K562 (cell line): ENCODE measurements around the gene WWP2. TPM values are rescaled to one million over a fixed set of nuclear protein-coding genes. Genes with fewer than 3 reads are reported as not detected.

Experiments used
- BRD9 ChIP-seq: fragments of 450-650 bp; IDR thresholded peaks from 2 replicates; pipeline ENCODE4 v1.6.1; 2018; ENCODE audit warnings: low read depth; ENCODE audit not compliant: partially characterized antibody
- DEAF1 ChIP-seq: fragments of 450-650 bp; formaldehyde crosslinking; IDR thresholded peaks from 2 replicates; pipeline ENCODE4 v1.4.0; 2020; ENCODE audit warnings: mild to moderate bottlenecking, moderate library complexity
- JUND ChIP-seq, 2 experiments: IDR thresholded peaks; 2 replicates in 1 of 2; 3 replicates in 1 of 2; pipeline ENCODE4 v1.6.1; 2011; ENCODE audit warnings: borderline replicate concordance in 2 of 2, low read depth in 2 of 2, low read length in 2 of 2, improper control_type of control experiment in 1 of 2, missing biosample characterization in 1 of 2, missing genetic modification characterization in 1 of 2, missing genetic modification reagents in 1 of 2
- NFXL1 ChIP-seq: fragments of 450-650 bp; formaldehyde crosslinking; IDR thresholded peaks from 2 replicates; pipeline ENCODE4 v1.4.0; 2021; ENCODE audit warnings: mild to moderate bottlenecking
- TAF9B ChIP-seq: fragments of 450-650 bp; IDR thresholded peaks from 2 replicates; pipeline ENCODE4 v1.6.1; 2018; ENCODE audit warnings: mild to moderate bottlenecking; ENCODE audit not compliant: partially characterized antibody
- TFAP4 ChIP-seq: sonication (generic); formaldehyde crosslinking; IDR thresholded peaks from 2 replicates; pipeline ENCODE4 v1.8.0; 2022; ENCODE audit warnings: missing genetic modification reagents, mild to moderate bottlenecking, moderate library complexity, borderline replicate concordance
- TOE1 ChIP-seq, 2 experiments: fragments of 450-650 bp in 1 of 2; sonication (generic) in 1 of 2; formaldehyde crosslinking in 1 of 2; IDR thresholded peaks; 2 replicates each; pipeline versions ENCODE4 v1.7.1 to v1.8.0; 2016 to 2022; ENCODE audit warnings: borderline replicate concordance in 2 of 2, mild to moderate bottlenecking in 2 of 2, antibody characterized with exemption in 1 of 2, inconsistent platforms in 1 of 2, low read depth in 1 of 2, missing genetic modification reagents in 1 of 2, moderate library complexity in 1 of 2
- TRIM24 ChIP-seq, 2 experiments: fragments of 450-650 bp; IDR thresholded peaks; 2 replicates each; pipeline ENCODE4 v1.6.1; 2016
- TRIM28 ChIP-seq: fragments of 450-650 bp; IDR thresholded peaks from 2 replicates; pipeline ENCODE4 v1.6.1; 2017
- ZNF507 ChIP-seq: conservative IDR thresholded peaks from 2 replicates; pipeline ENCODE4 v1.6.1; 2017; ENCODE audit warnings: missing genetic modification characterization, missing compliant biosample characterization
- ZNF584 ChIP-seq: fragments of 200-800 bp; sonication (Bioruptor generic); IDR thresholded peaks from 2 replicates; pipeline ENCODE4 v1.6.1; 2016; ENCODE audit warnings: low read depth, mild to moderate bottlenecking, missing genetic modification characterization, missing compliant biosample characterization
- ZNF780A ChIP-seq: fragments of 250-450 bp; sonication (Bioruptor Pico); IDR thresholded peaks from 2 replicates; pipeline ENCODE4 v1.5.0; 2021; ENCODE audit warnings: mild to moderate bottlenecking
- ZNF830 ChIP-seq: fragments of 250-450 bp; sonication (Bioruptor Pico); IDR thresholded peaks from 2 replicates; pipeline ENCODE4 v1.5.0; 2021; ENCODE audit warnings: mild to moderate bottlenecking
- polyA plus RNA-seq, 8 experiments: library from polyadenylated mRNA; depleted of rRNA in 4 of 8; stranded (reverse) in 5 of 8; unstranded in 3 of 8; fragments of >200 nt; fragmentation: Nextera tagmentation in 2 of 8; fragmentation: Illumina TruSeq in 1 of 8; extraction: Ambion mirVana in 2 of 8; extraction: Trizol in 1 of 8; gene quantifications; 2 replicates each; pipeline versions ENCODE4 v1.2.1 to v1.2.3, GENCODE V29; 2011 to 2014; ENCODE audit warnings: inconsistent platforms in 1 of 8, missing spikeins in 1 of 8
- total RNA-seq, 7 experiments: library from RNA; depleted of rRNA in 6 of 7; stranded (reverse); fragments of >200 nt in 6 of 7; fragmentation: Illumina TruSeq in 2 of 7; extraction: Trizol in 2 of 7; gene quantifications; 2 replicates each; pipeline versions ENCODE4 v1.2.1 to v1.2.3, GENCODE V29; 2011 to 2021; ENCODE audit warnings: low replicate concordance in 1 of 7
- TF ChIP-seq, protein P1 (sequence below): fragments of 450-650 bp; IDR thresholded peaks from 2 replicates; pipeline ENCODE4 v1.6.1; 2014; ENCODE audit warnings: low read depth, mild to moderate bottlenecking, moderate library complexity, borderline replicate concordance
- TF ChIP-seq, protein P2 (sequence below), 2 experiments: fragments of 450-650 bp; conservative IDR thresholded peaks; 2 replicates each; pipeline ENCODE4 v1.6.1; 2017; ENCODE audit warnings: mild to moderate bottlenecking in 2 of 2, moderate library complexity in 2 of 2
- TF ChIP-seq, protein P3 (sequence below), 3 experiments: IDR thresholded peaks in 2 of 3; conservative IDR thresholded peaks in 1 of 3; 2 replicates each; pipeline ENCODE4 v1.5.1; 2011 to 2012; ENCODE audit warnings: low read length in 3 of 3, mild to moderate bottlenecking in 3 of 3, control low read depth in 2 of 3, improper control_type of control experiment in 1 of 3, inconsistent platforms in 1 of 3, low read depth in 1 of 3, mixed read lengths in 1 of 3, moderate library complexity in 1 of 3; ENCODE audit not compliant: insufficient read depth in 2 of 3

WWP2 gene
- total and polyA plus RNA-seq, 9 of the 15 experiments (the other 6 are each of a cell fraction or from before 2014, with no cell fraction given): 1.9 to 34.4 (median 14.6) TPM

DNA sequence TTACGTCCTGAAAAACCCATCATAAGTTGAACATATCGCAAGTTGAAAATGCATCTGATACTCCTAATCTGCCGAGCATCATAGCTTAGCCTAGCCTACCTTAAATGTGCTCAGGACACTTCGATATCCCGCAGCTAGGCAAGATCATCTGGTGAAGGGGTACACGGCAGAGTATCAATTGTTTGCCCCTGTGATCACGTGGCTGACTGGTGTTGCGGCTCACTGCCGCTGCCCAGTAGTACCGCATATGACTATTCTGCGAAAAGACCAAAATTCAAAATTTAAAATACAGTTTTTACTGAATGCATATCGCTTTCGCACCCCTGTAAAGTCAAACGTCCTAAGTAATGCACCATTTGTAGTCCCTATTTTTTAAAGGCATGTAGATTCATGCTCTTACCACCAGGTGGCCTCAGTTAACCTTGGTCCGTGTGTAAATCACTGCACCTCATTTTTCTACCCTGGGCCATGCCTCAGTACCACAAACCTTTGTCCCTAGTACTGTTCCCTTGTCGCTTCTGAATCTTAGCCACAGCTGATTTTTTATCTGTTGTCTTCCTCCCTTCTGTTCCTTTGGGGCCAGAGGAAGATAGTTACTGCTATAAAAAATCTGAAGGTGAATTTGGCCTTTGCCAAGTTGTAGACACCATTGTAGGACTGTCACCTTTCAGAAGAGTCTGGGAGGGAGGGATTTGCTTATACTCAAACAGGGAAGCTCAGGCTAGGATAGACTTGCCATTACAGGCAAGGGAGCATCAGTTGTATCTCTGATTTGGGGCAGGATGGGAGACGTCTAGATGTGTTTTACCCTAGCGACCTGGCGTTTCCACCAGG, 34.4 kb downstream of the WWP2 start (continued):
- TF ChIP-seq TOE1 (IDR thresholded peaks at IDR 0.05; ENCODE audit: borderline replicate concordance): no peak
- no peak for TF ChIP-seq TOE1 (CRISPR knock-in tag; IDR thresholded peaks at IDR 0.05; ENCODE audit: borderline replicate concordance, low read depth)
- TF ChIP-seq TRIM24 (IDR thresholded peaks at IDR 0.05): no peak
- no peak for TF ChIP-seq ZNF584 (CRISPR knock-in tag)
- no peak for TF ChIP-seq ZNF830 (CRISPR knock-in tag)
- no peak for TF ChIP-seq ZNF507
- TF ChIP-seq, protein P1, sequence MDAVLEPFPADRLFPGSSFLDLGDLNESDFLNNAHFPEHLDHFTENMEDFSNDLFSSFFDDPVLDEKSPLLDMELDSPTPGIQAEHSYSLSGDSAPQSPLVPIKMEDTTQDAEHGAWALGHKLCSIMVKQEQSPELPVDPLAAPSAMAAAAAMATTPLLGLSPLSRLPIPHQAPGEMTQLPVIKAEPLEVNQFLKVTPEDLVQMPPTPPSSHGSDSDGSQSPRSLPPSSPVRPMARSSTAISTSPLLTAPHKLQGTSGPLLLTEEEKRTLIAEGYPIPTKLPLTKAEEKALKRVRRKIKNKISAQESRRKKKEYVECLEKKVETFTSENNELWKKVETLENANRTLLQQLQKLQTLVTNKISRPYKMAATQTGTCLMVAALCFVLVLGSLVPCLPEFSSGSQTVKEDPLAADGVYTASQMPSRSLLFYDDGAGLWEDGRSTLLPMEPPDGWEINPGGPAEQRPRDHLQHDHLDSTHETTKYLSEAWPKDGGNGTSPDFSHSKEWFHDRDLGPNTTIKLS: no peak
- TF ChIP-seq, protein P2, sequence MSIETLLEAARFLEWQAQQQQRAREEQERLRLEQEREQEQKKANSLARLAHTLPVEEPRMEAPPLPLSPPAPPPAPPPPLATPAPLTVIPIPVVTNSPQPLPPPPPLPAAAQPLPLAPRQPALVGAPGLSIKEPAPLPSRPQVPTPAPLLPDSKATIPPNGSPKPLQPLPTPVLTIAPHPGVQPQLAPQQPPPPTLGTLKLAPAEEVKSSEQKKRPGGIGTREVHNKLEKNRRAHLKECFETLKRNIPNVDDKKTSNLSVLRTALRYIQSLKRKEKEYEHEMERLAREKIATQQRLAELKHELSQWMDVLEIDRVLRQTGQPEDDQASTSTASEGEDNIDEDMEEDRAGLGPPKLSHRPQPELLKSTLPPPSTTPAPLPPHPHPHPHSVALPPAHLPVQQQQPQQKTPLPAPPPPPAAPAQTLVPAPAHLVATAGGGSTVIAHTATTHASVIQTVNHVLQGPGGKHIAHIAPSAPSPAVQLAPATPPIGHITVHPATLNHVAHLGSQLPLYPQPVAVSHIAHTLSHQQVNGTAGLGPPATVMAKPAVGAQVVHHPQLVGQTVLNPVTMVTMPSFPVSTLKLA (conservative IDR thresholded peaks at IDR 0.05): no peak
- TF ChIP-seq NFXL1 (CRISPR knock-in tag): no peak
- TF ChIP-seq ZNF780A (CRISPR knock-in tag): no peak
- TF ChIP-seq, protein P3, sequence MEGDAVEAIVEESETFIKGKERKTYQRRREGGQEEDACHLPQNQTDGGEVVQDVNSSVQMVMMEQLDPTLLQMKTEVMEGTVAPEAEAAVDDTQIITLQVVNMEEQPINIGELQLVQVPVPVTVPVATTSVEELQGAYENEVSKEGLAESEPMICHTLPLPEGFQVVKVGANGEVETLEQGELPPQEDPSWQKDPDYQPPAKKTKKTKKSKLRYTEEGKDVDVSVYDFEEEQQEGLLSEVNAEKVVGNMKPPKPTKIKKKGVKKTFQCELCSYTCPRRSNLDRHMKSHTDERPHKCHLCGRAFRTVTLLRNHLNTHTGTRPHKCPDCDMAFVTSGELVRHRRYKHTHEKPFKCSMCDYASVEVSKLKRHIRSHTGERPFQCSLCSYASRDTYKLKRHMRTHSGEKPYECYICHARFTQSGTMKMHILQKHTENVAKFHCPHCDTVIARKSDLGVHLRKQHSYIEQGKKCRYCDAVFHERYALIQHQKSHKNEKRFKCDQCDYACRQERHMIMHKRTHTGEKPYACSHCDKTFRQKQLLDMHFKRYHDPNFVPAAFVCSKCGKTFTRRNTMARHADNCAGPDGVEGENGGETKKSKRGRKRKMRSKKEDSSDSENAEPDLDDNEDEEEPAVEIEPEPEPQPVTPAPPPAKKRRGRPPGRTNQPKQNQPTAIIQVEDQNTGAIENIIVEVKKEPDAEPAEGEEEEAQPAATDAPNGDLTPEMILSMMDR (IDR thresholded peaks at IDR 0.05 in 2 of 3, conservative IDR thresholded peaks at IDR 0.05 in 1 of 3; ENCODE audit: insufficient read depth in 2 of 3, low read depth in 1 of 3, low read length in 3 of 3): peak; percentile 79 to 91 (median 86)
- no peak for TF ChIP-seq TFAP4 (CRISPR knock-in tag)
- peak; percentile 76 for TF ChIP-seq DEAF1 (CRISPR knock-in tag)
- TF ChIP-seq TRIM28: no peak
- TF ChIP-seq BRD9: no peak
- peak; percentile 14; the same call in 1 of the 2 replicates for TF ChIP-seq JUND (IDR thresholded peaks at IDR 0.05; ENCODE audit: borderline replicate concordance, low read depth, low read length)
- TF ChIP-seq JUND (tag; IDR thresholded peaks at IDR 0.05; ENCODE audit: borderline replicate concordance, low read depth, low read length): no peak
- no peak for TF ChIP-seq TAF9B
